Pons (tissue), 1 donor: ENCODE results near the gene ARL6IP6.
"Not testable (repeated sequence)": the region's sequence is repeated elsewhere in the genome, so short reads cannot be mapped to it uniquely, and the experiment has no call there.

Experiments used
- DNase-seq: peaks from one replicate; pipeline ENCODE4 v3.0.0-alpha.2; 2016; ENCODE audit warnings: low spot score

ARL6IP6 gene

DNA sequence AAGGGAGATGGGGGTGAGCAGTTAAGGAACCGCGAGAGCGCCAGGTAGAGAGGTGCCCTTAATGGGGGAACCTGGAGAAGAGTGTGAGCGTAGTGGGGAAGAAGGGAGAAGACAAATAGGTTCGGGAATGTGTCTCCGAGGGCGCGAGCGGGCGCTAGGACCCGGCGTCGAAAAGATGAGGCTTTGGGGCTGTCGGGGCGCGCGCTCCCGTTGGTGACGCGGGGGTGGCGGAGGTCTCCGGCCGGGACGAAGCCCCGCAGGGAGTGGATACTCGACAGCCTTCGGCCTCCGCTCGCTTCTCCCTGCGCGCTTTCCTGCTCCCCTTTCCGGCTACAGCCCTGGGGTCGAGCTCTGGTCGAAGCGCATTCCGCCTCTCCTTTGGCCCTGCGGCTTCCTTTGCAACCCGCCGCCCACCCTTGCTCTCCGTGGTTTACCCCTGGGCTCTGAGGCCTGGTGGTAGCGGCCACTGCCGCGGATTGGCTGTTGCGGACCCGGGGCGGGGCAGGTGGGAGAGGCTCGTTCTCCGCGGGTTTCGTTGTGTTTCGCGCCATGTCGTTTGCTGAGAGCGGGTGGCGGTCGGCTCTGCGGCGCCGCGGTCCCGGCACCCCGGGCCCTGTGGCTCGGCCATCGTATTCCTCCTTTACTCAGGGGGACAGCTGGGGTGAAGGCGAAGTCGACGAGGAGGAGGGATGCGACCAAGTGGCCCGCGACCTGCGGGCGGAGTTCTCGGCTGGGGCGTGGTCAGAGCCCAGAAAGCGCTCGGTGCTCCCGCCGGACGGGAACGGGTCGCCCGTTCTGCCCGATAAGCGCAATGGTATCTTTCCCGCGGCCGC lies at the start of gene ARL6IP6:
Gene ARL6IP6 (plus strand): TSS at position 545 of the 833 bp plus-strand sequence. CDS start 5 bp downstream, at position 550.
- peak; percentile 92 for DNase-seq

DNA sequence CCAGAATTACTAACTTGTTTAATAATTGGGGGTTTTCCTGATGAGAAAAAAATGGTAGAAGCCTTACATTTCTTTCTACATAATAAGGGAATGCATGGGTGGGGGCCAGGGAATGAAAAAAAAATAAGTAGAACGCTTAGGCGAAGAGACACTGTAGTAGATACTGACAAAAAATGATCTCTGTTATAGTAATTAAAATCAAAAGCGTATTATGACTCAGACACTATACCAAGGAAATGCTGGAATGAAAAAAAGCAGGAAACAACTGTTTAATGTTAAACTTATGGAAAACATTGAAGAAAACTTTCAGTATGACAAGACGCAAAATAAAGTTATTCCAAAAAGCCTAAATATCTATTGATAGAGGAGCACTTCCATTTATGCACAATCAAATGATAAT lies 44.1 kb upstream of the ARL6IP6 start:
- DNase-seq = no peak

DNA sequence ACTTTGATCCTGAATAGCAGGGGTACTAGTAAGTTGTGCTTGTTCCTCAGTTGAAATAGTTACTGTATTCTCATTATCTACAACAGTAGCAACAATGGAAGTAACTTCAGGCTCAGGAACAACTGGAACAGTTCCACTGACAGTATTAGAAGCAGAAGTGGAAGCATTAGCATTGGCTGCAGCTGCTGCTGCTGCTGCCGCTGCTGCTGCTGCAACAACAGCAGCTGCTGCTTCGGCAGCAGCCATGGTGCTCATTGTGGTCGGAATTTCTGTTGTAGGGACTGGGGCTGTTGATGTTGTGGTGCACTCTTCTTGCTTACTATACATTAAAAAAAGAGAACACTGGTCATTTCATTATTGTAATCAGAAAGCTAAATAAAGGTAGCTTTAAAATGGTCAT lies 42.0 kb upstream of the ARL6IP6 start:
- DNase-seq = no peak

DNA sequence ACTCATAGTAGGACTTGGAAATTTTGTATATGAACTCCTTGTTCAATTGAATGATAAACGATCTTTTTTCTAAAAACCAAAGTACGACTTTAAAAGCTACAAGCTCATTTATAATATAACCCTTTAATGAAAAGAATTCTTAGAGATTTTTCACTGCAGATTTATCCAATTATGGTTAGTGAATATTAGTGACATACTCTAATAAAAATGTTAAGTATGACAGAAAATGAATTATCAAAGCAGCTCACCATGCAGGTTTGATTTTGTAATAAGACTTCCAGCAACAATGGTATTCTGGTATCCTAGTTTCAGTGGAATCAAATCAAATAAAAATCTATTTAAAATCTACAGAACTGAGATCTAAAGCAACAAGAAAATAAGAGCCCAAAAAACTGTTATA lies 39.6 kb upstream of the ARL6IP6 start:
- no peak for DNase-seq

DNA sequence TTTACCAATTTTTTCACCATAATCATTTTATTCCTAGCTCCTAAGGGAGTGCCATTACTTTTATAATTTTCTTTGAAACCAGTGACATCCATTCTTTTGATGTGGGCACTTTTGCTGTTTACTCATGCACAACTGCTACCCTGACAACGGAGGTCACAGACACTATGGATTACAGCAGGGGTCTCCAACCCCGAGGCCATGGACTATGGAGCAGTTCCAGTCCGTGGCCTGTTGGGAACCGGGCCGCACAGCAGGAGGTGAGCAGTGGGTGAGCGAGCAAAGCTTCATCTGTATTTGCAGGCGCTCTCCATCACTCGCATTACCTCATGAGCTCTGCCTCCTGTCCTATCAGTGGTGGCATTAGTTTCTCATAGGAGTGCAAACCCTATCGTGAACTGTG lies 35.8 kb upstream of the ARL6IP6 start:
- DNase-seq = no peak

DNA sequence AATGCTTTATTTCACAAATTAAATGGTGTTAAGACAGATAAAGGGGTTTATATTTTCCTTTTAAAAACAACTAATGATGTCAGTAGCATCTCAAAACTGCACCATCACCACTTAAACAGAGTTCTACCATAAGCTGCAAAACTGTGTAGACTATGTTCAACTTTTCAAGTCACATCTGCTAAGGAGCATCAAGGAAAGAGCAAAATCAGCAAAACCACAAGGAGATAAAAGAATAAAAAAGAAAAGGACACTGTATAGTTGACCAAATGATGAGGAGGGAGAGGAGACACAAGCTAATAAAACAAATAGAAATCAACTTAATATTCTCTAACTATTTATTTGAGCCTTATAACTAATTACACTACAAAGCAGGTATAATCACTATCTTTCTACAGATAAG lies 35.0 kb upstream of the ARL6IP6 start:
- no peak for DNase-seq

DNA sequence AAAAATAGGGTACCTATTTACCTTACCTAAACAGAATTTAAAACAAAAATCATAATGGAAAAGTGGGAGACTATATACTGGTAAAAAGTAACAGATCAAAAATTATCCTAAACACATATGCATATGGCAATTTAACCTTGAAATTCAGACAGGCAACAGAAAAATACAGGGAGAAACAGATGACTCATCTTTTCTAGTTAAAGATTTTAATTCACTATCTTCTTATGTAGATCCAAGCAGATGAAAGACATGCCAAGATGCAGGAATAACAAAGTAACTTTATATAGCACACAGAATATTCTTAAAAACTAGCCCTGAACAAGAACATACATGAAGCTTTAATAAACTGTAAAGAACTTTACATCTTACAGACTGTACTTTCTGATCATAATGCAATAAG lies 32.1 kb upstream of the ARL6IP6 start:
- no peak for DNase-seq

DNA sequence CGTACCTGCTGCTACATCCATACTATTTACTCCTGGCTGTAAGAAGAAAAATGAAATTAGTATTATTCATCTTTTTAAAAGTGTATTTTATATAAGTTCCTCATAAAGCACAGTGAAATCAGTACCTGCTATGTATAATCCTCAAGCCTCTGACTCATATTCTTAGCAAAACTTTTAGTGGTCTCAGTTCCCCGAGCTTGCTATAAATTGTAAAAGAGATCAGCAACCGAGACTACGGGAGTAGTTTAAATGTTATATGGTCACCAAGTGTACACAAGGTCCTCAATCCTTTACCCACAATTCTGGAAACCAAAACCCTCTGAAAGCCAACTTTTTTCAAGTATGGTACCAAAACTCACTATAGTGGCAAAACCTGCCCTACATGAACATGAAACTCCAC lies 25.4 kb upstream of the ARL6IP6 start:
- no peak for DNase-seq

DNA sequence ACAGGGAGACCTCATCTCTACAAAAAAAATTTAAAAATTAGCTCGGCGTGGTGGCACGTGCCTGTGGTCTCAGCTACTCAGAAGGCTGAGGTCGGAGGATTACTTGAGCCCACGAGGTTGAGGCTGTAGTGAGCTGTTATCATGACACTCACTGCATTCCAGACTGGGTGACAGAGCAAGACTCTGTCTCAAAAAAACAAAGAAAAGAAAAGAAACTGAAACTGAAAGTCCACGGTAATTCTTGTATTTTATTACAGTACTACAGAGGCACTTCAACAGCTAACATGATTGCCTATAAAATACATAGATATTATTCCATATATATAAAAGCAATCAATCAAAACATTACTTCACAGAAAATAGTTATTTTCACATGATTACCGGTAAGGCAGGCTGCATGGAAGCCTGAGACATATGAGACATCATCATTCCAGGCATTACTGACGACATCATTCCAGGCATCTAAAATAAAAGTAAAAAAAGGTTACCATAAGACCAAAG lies 24.2 kb upstream of the ARL6IP6 start:
- peak; percentile 31 for DNase-seq

DNA sequence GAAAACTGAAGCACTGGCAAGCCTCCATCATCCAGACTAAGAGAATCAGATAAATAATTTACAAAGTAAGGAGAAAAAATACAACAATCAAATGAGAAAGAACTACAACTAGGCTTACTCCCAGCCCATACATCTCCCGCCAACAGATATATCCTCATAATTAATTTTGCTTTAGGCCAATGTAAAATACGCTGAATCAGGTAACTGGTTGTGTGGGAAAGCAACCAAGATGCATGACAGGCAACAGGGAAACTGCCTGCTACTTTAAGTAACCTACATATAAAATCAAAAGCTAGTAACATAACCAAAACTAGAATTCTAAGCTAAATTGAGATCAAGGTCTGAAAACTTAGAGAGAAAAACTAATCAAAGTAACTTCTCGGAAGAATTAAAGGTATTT lies 22.7 kb upstream of the ARL6IP6 start:
- DNase-seq = no peak

DNA sequence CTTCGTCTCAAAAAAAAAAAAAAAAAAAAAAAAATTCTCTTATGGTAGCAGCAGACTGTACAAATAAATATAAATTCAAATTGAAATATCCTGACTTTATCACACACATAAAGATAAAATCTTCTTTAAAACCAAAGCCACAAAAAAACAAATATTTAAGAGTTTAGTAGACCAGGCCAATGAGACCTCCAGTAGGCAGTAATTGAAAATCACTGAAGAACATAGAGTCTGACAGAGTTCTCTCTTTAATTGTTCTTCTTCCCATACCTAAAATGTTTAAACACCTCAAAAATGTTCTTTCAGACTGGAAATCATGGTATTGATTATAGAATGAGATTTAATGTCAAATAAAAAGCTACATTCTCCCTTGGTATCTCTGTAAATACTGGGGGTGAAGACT lies 21.9 kb upstream of the ARL6IP6 start:
- DNase-seq = no peak

DNA sequence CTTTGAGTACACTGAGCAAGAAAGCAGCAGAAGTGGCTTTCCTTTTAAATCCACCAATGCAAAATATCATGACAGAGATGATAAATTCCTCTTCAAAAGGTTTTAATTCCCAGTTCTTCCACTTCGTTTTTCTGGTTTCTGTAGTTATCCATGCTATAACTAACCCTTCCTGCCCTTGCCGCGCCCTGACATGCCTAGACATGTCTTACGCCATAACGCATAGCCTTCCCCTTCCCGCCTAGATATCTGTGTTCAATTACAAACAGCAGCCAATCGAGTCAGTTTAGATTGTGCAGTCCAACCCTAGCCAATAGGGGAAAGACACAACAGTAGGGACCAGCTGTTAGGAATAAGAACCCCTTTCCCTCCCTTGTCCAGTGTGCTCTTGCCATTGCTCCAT lies 17.2 kb upstream of the ARL6IP6 start:
- no peak for DNase-seq

DNA sequence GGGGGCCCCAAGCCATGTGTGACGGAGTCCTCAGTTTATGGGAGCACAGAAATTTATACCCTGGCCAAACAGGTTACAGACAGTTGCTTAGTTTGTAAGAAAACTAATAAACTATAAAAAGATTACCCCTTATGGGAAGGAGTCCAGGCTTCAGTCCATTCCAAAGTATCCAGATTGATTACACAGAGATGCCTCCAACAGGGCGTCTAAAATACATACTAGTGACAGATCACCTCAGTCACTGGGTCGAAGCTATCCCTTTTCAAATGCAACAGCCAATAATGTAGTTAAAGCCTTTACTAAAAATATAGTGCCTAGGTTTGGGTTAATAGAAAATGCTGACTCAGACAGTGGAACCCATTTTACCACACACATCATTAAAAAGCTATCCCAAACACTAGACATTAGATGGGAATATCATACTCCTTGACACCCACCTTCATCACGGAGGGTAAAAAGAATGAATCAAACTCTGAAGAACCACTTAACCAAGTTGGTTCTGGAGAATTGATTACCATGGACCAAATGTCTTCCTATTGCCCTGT lies 11.9 kb upstream of the ARL6IP6 start:
- no peak for DNase-seq

DNA sequence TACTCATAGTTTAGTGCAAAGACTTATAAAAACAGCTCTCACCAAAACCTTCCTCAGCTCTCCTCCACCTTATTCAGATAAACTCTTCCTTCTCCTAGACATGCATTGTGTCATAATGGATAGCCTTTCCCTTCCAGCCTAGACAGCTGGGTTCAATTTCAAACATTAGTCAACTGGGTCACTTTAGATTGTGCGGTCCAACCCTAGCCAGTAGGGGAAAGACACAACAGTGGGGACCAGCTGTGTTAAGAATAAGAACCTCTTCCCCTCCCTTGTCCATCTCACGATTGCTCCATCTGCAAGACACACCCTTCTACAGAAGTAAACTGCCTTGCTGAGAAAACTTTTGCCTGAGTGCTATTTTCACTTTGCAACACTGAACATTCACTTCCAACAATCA lies 9.7 kb upstream of the ARL6IP6 start:
- no peak for DNase-seq

DNA sequence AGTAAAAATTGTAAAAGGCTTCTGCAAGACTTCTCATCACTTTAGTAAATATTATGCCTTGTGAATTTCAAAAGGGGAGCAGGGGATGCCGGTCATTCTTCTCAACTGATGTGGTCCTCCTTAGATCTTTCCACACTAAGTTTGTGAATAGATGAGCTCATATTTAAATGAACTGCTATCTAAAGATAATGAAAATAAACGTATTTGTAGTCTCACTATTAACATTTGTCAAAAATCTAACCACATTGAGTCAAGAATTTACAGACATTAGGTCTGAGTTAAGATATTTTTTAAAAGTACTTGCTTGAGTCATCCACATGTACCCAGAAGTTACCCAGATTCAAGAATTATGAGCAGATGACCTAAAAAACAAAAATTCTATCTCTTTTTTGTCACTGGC lies 7.7 kb upstream of the ARL6IP6 start:
- no peak for DNase-seq

DNA sequence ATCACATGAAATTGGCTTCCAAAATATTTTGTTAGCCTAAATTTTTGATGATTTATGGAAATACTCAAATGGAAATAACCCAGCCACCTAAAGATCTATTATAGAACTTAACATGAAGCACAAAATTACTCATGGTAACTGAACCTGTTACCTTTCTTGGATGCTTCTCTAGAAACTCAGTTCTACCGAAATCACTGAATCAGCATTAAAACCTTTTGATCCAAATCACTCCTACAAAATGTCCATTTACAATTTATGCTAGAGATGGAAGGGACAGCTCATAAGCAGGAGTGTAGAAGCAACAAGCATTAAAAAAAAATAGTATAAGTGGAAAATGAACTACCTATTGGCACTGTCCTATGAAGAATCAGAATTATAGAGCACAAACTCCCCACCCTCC lies 3.3 kb upstream of the ARL6IP6 start:
- DNase-seq = no peak

DNA sequence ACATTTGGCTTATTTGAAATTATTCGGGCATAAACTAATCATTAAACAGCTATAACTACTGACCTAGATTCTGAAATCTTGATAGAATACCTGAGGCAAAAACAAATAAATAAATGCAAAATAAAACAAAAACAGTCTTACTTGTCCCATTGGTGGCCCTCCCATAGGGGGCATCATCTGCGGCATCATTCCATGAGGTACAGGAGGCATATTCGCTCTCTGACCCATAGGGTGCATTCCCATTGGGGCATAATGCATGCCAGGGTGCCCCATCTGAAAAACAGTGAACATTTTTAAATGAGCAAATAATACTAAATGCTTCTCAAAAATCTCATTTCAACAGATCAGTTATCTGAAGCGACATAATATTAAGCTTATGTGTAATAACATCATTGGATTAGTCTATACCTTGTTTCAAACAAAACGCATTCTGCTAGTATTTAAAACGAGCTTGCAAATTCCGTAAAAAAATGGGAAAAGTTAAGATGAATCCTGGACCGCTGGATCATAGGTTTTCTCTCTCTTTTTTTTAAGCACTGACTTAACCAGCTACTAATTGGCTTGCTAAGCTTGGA lies 2.5 kb upstream of the ARL6IP6 start:
- DNase-seq = no peak

DNA sequence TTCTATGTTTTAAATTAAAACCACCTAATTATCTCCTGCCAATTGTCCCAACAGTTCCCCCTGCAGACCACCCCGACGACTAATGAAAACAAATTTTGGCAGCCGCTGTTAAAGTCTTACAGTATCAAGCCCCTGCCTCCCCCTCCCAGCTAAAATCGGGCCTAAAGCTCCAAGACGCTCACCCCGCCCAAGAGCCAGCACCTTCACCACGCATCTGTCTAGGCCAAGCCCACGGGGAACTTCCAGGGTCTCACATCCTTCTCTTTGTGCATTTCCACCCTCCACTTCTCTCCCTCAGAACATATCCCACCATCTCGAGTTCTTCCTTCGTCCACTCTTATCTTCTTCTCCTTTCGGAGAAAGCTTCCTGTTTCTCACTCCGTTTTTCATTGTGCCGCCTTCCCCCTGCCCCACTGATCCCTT lies 1.6 kb upstream of the ARL6IP6 start:
- DNase-seq = no peak

DNA sequence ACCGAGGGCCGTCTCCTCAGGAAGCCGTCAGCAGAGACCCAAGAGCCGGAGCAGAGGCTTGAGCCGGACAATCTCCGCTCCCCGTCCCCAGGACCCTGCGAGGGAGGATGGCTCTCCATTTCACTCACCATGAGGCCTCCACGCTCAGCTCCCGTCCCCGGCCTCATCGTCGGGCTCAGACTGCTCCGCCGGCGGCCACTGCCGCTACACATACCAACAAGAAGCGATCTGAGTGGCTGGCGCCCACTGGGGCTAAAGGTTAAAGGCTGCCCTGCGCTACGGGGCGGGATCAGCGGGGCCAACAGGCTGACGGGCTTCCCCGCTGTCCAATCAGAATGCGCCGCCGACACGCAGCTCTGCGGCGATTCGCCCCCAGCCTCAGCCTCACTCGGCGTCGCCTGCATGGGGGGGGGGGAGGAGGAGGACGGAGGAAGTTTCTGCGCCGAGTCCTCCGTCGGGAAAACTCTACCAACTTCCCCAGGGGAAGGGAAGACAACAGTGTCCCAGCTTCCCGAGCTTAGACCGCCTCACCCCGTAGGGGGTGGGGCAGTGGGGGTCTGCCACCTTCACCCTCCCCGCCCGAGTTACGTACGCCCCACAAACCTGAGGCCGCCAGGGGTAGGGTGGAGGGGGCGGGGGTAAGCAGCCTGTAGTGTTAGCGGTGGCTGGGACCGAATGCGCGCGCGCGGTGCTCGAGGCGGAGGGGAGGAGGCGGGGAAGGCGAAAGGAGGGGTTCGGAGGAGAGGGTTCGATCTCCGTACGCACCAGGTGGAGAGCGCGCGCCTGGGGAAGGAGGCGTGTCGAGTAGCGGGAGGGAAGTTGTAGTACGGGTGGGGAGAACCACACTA lies 968 bp upstream of the ARL6IP6 start, which contains the start of gene PRPF40A:
Gene PRPF40A (minus strand): TSS at position 234 of the 848 bp plus-strand sequence. CDS start 22 bp downstream, at position 212.
- DNase-seq = peak; percentile 98

DNA sequence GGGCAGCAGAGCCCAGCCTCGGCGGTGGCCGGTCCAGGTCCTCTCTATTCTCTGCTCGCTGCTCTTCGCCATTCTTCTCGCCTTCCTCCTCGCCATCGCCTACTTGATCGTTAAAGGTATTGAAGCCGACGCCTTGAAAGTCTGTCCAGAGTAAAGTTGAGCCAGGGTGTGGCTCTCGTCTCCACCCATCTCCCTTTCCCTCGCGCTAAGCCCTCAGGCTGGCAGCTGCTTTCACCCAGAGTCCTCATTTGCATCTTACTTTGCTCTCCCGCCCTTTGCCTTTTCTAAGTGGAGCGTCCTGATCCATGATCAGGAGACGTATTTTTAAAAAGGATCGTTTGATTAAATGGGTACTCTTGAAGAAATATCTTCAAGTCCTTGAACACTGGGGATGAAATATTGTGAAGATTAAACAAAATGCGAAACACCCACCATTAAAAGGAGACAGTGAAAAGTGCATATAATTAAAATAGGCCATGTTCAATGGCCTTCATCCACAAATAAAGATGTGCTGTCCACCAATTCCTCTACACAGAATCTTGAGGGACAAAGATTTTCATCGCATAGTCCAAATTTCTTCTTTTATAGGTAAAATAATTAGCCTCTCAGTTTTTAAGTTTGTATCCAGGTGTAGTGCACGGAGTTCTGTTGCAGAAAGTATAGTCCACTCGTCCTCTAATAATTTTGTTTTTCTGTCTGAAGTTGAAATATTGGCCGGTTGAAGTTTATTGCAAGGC lies 657 bp downstream of the ARL6IP6 start:
- DNase-seq = peak; percentile 25

DNA sequence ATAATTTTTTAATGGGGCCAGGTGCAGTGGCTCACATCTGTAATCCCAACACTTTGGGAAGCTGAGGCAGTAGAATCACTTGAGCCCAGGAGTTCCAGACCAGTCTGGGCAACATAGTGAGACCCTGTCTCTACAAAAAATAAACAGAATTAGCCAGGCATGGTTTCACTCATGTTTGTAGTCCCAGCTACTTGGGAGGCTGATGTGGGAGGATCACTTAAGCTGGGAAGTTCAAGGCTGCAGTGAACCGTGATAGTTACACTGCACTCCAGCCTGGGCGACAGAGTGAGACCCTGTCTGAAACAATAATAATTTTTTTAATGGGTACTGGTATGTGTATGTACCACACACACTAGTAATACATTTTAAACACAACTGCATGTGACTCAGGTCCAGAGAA lies 2.4 kb downstream of the ARL6IP6 start:
- DNase-seq = no peak

DNA sequence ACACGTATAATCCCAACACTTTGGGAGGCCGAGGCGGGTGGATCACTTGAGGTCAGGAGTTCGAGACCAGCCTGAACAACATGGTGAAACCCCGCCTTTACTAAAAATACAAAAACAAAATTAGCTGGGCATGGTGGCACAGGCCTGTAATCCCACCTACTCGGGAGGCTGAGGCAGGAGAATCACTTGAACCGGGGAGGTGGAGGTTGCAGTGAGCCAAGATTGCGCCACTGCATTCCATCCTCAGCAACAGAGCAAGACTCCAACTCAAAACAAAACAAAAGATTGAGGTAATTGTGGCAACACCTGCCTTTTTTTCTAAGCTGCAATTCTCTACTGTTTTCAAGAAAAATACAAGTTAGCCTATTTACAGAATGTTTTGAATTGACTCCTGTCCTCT lies 4.2 kb downstream of the ARL6IP6 start:
- not testable (repeated sequence) for DNase-seq
